ENCODE measurements around the gene MTX3.

The MTX3 gene, protein sequence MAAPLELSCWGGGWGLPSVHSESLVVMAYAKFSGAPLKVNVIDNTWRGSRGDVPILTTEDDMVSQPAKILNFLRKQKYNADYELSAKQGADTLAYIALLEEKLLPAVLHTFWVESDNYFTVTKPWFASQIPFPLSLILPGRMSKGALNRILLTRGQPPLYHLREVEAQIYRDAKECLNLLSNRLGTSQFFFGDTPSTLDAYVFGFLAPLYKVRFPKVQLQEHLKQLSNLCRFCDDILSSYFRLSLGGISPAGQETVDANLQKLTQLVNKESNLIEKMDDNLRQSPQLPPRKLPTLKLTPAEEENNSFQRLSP

DNA sequence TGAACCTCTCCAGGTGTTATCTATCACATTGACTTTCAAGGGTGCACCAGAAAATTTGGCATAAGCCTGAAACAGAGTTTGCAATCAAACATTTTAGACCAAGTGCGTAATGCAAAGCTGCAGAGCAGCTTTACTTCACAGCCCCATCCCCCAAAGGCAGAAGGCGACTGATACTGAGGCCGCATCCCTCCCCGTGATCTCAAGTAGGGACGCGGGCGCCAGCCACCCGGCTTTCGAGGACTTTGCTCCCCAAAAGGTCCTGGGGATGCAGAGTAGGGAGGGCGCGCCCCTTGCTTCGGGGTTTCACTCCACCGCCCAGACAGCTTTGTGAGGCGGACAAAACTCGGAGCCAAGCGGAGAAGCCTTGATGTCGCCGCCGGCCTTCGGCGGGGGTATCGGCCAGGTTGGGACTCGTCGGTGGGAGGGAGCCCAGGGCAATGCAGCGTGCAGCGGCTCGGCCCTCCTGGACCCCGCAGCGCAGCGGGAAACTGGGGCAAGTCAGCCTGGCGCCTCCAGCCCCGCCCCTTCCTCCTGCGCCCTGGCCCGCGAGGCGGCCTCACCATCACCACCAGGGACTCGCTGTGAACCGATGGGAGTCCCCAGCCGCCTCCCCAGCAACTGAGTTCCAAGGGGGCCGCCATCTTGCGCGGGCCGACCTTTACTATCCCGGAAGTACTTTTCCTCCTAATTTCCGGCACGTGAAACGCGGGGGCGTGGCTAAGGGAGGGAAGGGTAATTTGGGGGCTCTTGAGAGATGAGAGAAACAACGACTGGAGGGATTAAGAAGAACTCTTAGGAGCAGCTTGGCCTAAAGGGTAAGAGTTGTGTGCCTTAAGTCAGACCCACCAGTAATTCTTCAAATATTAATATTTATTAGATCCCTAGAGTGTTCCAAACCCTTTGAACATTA is at the start of gene MTX3:
Gene MTX3, minus strand, starts transcription at position 665 of the 910 bp plus-strand sequence. Its CDS starts 24 bp downstream, at position 641.
- peak; percentile 76 to 80 for DNase-seq (ENCODE audit: extremely low read depth in 1 of 2, low read depth in 1 of 2)

DNA sequence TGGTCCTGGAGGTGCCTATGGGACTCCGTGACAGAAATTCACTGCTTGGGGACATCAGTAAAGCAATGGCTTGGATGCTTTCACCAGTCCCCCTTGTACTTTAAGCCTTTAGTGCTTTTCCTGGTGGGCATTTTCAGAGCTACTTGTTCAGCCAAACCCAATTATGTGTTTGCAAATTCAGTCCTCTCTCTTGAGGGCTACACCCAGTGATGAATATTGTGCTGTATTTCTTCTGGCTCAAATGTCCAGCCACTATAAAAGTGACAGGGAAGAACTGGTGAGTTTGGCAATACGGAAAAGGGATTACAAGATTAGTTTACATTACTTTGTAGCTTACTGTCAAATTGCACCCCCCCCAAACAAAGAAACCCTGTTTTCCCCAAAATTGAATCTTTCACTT is 48.6 kb upstream of the MTX3 start:
- no peak for DNase-seq (ENCODE audit: extremely low read depth in 1 of 2, low read depth in 1 of 2)

DNA sequence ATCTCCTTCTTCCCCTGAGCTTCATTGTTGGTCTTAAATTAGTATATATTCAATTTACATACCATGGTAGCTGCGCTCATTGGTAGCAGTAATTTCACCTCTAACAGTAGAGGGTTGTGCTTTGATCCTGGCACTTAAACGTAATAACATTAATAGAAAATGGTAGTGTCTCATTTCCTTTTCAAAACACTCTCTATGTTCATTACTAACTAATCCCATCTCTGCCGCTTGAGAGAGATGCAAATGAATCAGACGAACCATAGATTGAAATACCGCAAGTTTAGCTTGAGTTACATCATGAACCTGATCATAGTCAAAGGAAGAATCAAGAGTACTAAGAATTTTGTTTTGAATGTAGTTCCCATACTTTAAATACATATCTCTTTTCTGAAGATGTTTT is 46.3 kb upstream of the MTX3 start:
- DNase-seq (ENCODE audit: extremely low read depth in 1 of 2, low read depth in 1 of 2) = no peak

DNA sequence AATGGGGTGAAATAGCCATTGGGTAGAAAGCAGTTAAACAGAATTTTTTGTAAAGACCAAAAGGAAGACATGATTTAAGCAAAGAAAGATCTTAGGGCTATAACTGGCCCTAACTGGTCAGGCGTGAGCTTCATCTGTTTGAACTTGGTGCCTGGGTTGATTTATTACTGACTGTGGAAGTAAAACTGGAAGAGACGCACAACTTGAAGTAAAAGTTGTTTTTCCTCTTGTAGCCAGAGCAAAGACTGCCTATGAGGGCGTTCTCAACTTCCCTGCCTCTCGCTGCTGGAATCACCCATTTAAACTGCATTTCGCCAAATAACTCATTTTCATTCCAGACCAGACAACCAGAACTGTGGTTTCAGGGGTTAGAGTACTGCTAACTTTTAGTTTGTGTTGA is 45.6 kb upstream of the MTX3 start:
- no peak for DNase-seq (ENCODE audit: extremely low read depth in 1 of 2, low read depth in 1 of 2)

DNA sequence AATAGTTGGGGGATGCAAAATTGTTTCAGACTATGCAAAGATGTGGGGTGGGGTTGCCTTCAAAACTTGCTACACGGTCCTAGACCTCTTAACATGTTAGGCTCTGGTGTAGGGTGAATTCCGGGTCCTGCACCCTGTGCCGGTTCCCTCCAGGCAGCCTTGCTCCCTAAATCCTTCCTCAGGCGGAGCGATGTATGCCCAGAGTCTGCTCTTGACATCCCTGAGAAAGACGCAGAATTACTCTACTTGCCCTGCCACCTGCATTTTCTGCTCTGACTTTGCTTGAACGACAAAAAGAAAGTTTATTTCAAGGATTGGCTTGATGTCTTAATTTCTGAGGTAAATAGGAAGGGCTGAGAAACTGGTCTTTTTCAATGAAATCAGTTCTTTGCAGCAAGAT is 44.8 kb upstream of the MTX3 start:
- no peak for DNase-seq (ENCODE audit: extremely low read depth in 1 of 2, low read depth in 1 of 2)

DNA sequence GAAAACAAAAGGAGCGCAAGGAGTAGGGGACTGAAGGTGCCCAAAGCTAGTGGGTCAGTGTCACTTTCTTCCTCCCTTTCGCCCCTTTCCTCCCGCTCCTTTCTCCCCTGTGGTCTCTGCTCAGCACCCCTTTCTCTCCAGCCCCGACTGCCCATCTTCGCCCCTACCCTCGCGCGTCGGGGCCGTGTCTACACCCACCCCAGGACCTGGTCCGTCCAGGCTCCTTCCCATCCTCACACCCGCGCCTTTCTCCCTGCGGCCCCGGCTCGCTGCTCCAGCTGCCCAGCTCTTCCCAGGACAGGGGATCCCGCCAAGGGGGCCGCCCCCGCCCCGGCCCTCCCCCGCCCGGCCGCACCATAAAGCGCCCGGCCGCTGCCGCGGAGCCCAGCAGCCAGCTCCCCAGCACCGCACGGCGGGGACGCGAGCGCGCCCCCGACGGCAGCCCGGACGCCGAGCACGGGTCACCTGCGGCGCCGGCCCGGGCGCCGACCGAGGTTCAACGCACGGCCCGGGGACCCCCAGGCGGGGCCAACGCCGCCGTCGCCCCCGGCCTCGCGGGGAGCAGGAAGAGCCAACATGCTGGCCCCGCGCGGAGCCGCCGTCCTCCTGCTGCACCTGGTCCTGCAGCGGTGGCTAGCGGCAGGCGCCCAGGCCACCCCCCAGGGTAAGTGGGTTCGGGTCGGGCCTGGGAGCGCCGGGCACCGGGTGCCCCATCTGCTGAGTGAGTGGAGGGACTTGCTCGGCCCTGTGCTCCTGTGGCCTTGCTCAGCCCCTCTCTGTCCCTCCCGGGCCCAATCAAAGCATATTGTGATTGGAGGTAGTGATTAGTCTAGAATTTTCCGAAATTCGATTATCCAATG is 44.1 kb upstream of the MTX3 start, which contains the start of gene THBS4:
Gene THBS4, plus strand, starts transcription at position 387 of the 860 bp plus-strand sequence. Its CDS starts 190 bp downstream, at position 577.
- no peak for DNase-seq (ENCODE audit: extremely low read depth in 1 of 2, low read depth in 1 of 2)

DNA sequence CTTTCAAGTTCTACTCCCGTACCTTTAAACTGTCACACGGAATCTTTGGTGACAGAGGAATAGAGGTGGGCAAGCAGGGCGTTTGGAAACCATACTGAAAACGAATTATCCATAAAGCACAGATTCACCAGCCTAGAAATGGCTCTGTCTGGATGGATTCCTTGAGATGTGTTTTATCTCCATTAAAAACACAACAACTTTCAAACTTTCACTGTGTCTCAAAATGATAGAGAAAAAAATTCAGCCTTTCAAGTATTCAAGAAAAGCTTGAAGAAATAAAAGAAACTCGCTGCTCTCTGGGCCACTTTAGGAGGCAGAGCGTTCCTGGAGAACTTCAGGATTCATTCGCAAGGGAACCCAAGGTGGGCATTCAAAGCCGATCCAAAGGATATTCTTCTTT is 43.5 kb upstream of the MTX3 start:
- no peak for DNase-seq (ENCODE audit: extremely low read depth in 1 of 2, low read depth in 1 of 2)

DNA sequence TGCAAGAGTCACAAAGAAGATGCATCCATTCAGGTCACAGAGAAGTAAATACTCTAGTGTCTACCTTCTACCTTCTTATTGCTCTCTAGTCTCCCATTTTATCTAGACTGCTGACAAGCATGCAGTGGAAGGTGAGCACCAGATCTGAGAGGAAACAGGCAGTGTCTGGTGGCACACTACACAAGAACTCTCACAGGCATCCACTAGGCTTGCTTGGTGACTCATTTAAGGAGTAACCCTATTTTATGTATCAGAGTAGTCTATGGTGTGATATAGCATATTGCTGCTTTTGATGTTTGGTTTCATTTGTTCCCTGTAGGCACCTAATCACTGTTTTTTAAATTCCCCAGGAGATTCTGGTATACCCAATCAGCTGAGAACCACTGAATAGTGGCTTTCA is 42.5 kb upstream of the MTX3 start:
- DNase-seq (ENCODE audit: extremely low read depth in 1 of 2, low read depth in 1 of 2) = no peak

DNA sequence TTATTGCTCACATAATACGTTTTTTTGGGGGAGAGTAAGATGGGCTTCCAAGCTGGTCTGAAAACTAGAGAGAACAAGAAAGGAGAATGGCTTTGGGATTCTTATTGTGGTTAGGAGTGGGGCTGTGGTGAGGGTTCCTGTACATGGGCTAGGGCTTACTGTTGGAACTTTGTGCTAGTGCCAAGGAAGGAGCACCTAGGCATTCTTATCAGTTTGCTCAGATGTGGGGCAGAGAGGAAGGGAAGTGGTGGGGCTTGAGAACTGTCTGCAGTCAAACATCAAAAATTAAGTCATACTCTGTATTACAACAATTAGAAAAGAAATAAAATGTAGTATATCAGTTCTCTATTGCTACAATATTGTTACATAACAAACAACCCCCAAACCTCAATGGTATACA is 40.0 kb upstream of the MTX3 start:
- DNase-seq (ENCODE audit: extremely low read depth in 1 of 2, low read depth in 1 of 2) = no peak

DNA sequence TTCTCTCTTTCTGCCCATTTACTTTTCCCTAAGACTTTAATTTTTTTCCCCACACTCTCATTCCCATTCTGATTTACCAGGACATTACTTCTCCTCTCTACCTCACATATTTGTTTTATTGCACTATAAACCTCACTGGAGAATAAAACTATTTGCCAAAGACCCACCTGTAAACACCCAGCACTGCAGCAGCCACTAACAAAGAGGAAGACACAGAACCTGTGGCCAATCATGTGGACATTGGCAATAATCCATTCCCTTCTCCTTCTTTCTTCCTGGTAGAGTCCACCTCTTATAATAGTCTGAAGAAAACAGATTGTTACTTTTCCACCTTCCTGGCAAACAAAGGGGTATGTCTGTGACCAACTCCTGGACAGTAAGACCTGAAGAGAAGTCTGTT is 35.8 kb upstream of the MTX3 start:
- DNase-seq (ENCODE audit: extremely low read depth in 1 of 2, low read depth in 1 of 2) = no peak

DNA sequence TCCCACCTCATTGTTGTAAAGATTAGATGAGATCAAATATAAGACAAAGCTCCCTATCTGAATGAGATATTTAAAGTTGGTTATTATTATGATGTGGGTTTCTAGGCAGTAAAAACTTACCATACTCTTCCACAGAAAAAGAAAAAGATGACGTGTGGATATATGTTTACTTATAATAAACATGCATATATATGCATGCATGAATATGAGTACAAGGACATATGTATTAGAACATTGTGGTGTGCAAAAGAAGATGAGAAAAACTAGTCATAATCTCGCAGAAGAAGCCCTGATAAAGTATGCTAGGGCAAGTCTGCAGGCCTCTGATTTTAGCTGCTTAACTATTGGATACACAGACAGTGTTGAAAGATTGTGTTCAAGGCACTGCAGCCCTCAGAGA is 34.0 kb upstream of the MTX3 start:
- no peak for DNase-seq (ENCODE audit: extremely low read depth in 1 of 2, low read depth in 1 of 2)

DNA sequence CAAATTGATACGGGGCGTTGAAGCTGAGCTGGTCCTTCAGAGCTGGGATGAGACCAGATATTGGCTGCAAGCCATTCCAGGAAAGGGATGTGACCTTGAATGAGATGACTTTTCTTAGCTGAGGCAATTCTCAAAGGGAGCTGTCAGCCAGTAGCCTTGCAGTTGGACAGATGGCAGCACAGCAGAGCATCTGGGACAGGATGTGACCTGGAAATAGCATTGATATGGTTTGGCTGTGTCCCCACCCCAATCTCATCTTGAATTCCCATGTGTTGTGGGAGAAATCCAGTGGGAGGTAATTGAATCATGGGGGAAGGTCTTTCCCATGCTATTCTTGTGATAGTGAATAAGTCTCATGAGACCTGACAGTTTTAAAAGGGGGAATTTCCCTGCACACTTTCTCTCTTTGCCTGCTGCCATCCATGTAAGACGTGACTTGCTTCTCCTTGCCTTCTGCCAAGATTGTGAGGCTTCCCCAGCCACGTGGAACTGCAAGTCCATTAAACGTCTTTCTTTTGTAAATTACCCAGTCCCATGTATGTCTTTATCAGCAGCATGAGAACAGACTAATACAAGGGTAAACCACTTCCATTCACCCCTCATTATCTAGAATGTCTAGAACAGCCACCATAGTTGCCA is 19.8 kb upstream of the MTX3 start:
- DNase-seq (ENCODE audit: extremely low read depth in 1 of 2, low read depth in 1 of 2) = no peak

DNA sequence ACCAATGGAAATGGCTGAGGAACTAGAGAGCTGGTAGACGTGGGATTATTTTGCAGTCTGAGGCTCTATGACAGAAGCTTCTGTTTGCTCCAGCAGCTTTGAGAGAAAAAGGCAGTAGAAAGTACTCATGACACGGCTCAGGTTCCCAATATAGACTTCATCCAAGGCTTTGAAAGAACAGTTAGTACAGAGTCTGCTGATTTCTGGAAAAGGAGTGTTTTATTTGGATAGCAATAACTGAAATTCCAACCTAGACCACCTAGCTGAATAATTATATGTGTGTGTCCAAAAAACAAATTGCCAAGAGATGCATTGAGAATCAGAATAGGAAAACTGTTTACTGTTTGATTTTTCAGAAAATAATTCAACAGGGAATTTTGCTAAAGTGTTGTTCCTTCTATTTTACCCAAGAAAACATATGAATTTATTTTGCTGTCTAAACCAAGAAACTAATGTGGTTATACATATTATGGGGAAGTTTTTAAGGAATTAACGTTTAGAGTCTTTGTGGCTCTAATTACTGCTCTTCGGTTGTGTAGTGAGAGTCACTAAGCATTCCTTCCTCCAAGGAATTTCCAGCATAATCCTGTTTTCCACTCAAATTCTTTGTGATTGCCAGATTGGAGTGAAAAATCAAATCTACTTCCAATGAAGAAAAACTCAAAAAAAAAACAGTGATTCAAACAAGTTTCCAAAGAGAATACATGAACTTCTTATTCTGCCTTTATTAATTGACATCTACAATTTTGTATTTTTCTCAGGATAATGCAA is 18.1 kb upstream of the MTX3 start:
- DNase-seq (ENCODE audit: extremely low read depth in 1 of 2, low read depth in 1 of 2) = no peak

DNA sequence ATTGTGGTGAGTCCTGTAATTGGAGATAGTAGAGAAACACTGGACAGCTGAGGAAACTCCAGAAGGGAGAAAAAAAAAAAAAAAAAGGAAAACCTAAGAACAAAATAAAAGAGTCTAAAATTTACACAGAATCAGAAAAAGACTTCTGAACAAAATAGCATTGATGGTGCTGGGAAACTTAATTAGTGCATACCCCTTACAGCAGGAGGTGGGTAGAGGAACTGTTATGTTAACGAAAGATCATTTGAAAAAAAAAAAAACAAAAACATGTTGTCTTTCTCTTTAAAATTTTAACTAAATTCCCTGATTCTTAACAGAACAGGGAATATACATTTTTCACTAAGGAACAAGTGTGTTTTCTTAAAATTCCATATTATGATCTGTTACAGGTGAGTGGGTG is 11.6 kb upstream of the MTX3 start:
- no peak for DNase-seq (ENCODE audit: extremely low read depth in 1 of 2, low read depth in 1 of 2)

DNA sequence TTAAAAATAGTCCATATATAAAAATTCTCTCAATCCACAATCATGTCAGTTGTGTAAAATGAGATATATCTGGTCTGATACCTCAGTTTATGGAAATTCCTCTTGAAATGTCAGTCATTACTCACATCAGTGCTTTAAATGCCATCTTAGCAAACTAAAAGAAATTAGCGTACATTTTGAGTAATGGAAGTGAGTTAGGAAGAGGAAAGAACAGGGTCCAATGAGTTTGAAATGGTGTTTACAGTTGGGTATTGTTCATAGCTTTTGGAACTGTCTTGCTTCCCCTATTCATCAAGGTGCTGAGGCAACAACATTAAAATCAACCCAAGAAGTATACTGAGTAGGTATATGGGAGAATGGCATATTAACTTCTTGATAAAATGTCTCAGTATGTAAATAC is 8.7 kb upstream of the MTX3 start:
- no peak for DNase-seq (ENCODE audit: extremely low read depth in 1 of 2, low read depth in 1 of 2)

DNA sequence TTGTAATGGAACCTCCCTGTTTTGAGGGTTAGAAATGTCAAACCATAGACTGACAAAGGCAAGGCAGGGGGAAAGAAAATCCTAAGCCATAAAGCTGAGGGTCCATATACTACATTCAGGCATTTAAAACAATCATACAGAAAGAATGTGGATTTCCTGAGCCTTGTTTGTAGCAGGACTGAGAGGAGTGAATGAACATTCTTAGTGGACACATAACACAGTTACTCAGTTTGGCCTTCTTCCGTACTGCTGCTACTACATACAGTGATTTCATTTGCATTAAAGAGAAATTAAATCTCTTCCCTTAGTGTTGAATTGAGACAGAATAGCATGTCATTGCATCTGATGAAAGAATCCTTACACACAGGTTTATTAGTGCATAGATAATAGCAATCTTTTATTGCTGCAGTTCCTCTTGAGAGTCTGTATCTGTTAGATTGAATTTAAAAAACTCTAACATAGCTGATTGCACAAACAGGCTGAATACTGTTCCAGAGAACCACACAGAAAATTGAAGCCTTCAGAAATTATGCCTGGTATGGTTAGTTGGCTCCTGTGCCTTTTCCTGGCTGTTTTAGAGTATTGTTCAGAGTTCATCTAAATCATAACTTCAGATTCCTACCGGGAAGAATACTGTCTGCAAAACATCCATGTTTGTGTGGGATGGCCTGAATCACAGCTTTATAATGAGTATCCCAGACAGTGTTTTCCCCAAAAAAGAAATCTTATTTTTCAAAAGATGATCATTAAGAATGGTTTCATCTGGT is 2.0 kb upstream of the MTX3 start:
- DNase-seq (ENCODE audit: extremely low read depth in 1 of 2, low read depth in 1 of 2) = no peak

DNA sequence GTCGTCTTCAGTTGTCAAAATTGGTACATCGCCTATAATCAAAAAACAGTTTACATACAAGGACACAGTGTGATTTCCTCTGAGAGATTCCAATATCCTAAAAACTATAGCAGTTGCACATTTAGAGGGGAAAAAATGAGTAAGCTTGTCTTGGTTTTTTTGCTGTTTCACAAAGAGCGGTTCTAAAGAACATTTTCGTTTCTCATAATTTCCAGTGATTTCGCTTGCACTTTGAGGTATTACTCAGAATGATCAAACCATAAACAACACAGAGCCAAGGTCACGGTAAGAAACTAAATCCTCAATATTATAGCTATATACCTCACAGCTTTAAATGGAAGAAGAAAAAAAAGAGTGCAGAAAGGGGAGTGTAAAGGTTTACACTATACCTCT is 861 bp downstream of the MTX3 start:
- no peak for DNase-seq (ENCODE audit: extremely low read depth in 1 of 2, low read depth in 1 of 2)

DNA sequence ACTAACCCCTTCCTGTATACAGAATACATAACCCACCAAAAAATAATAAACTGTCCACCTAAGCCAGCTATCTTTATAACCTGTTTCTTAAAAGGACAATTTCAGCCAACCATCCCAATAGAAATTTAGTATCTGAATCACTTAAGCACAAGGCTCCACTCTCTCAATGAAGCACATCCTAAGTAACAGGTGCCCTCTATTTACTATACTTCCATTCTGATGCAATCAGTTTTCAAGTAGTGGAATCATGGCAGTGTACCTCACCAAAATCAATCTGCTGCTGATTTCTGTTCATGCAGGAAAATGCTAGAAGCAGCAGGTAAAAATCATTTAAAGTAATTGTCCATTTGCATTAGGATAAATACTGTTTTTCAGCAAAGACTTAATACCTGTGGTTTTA is 4.8 kb downstream of the MTX3 start:
- no peak for DNase-seq (ENCODE audit: extremely low read depth in 1 of 2, low read depth in 1 of 2)

DNA sequence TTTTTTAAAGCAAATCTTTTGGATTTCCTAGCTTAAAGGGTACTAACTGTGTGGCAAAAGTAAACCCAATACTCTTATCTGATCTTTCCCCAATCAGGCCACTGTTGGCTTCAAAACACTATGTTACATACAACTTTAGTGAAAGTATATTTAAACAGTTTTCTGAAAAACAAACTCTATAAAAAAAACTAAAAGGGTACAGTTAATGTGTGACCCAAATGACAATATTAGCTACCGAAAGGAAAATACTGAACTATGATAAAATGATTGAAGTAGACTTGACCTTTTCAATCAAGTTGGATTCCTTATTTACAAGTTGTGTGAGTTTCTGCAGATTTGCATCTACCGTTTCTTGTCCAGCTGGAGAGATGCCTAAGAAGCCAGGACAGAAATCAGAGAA is 5.8 kb downstream of the MTX3 start:
- no peak for DNase-seq (ENCODE audit: extremely low read depth in 1 of 2, low read depth in 1 of 2)
